ENCODE measurements around the gene KCNJ6.

DNA sequence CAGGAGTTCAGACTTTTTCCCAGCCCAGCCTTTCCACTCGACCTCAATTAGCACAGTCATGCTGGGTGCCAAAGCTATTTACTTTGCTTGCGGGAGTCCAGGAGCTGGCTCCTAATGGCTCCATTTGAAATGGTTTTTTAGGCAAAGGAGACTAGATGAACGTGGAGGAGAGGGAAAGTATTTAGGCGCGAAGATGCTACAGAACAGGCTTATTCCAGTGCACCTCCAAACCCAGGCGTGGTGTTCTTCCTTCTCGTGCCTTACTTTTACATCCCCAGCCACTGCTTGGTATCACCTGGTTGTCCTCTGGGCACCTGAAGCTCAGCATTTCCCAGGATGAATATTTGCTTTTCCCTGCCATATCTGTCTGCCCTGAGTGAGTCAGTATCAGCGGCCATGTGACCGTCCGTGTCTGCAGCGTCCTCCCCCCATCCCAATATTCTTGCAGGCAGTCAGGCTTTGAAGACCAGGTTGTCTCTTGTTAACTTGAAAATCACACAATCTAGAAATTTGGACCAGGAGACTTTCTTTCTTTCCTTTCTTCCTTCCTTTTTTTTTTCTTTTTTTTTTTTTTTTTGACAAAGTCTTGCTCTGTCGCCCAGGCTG lies 351.2 kb downstream of the KCNJ6 start:
- TF ChIP-seq, protein P1, sequence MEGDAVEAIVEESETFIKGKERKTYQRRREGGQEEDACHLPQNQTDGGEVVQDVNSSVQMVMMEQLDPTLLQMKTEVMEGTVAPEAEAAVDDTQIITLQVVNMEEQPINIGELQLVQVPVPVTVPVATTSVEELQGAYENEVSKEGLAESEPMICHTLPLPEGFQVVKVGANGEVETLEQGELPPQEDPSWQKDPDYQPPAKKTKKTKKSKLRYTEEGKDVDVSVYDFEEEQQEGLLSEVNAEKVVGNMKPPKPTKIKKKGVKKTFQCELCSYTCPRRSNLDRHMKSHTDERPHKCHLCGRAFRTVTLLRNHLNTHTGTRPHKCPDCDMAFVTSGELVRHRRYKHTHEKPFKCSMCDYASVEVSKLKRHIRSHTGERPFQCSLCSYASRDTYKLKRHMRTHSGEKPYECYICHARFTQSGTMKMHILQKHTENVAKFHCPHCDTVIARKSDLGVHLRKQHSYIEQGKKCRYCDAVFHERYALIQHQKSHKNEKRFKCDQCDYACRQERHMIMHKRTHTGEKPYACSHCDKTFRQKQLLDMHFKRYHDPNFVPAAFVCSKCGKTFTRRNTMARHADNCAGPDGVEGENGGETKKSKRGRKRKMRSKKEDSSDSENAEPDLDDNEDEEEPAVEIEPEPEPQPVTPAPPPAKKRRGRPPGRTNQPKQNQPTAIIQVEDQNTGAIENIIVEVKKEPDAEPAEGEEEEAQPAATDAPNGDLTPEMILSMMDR (IDR thresholded peaks at IDR 0.05), result no peak
- no peak for TF ChIP-seq EP300 (IDR thresholded peaks at IDR 0.05)
